DOHH2 (cell line): ENCODE data around the gene WAS.

ENCODE experiments used
- H3F3A ChIP-seq: fragments of 200-600 bp; sonication (generic), shearing (Covaris generic); 2 replicates; pipeline ENCODE4 v1.6.0; 2016; ENCODE audit warnings: antibody characterized with exemption, mild to moderate bottlenecking; ENCODE audit not compliant: control insufficient read depth, insufficient read depth
- H3K27ac ChIP-seq: fragments of 200-600 bp; sonication (generic); 2 replicates; pipeline ENCODE4 v1.5.1; 2014; ENCODE audit warnings: low read depth, mild to moderate bottlenecking, low read length, moderate library complexity
- H3K27me3 ChIP-seq: fragments of 200-600 bp; sonication (generic); 2 replicates; pipeline ENCODE4 v1.6.1; 2014; ENCODE audit warnings: mild to moderate bottlenecking, low read length, mixed read lengths; ENCODE audit not compliant: control insufficient read depth
- H3K36me3 ChIP-seq: fragments of 200-600 bp; sonication (generic); 2 replicates; pipeline ENCODE4 v1.6.1; 2014; ENCODE audit warnings: mild to moderate bottlenecking, low read length, moderate library complexity, mixed read lengths; ENCODE audit not compliant: control insufficient read depth
- H3K4me1 ChIP-seq: fragments of 200-600 bp; sonication (generic); 2 replicates; pipeline ENCODE4 v1.6.1; 2014; ENCODE audit warnings: mild to moderate bottlenecking, low read length, mixed read lengths; ENCODE audit not compliant: control insufficient read depth
- H3K4me2 ChIP-seq: fragments of 200-600 bp; sonication (generic); 2 replicates; pipeline ENCODE4 v1.6.0; 2014; ENCODE audit warnings: mild to moderate bottlenecking, low read length, moderate library complexity
- H3K4me3 ChIP-seq: fragments of 200-600 bp; sonication (generic); 2 replicates; pipeline ENCODE4 v1.5.1; 2014; ENCODE audit warnings: mild to moderate bottlenecking, low read length, mixed read lengths
- H3K79me2 ChIP-seq: fragments of 200-600 bp; sonication (generic); 2 replicates; pipeline ENCODE4 v1.6.1; 2014; ENCODE audit warnings: mild to moderate bottlenecking, low read length, mixed read lengths; ENCODE audit not compliant: control insufficient read depth
- H3K9me2 ChIP-seq: fragments of 200-600 bp; sonication (generic); replicated peaks from 2 replicates; pipeline ENCODE4 v1.6.1; 2014; ENCODE audit warnings: mild to moderate bottlenecking, low read length, mixed read lengths; ENCODE audit not compliant: control insufficient read depth
- H3K9me3 ChIP-seq: fragments of 200-600 bp; sonication (generic); 2 replicates; pipeline ENCODE4 v1.6.1; 2014; ENCODE audit warnings: antibody characterized with exemption, low read length, mixed read lengths; ENCODE audit not compliant: control insufficient read depth, insufficient read depth
- H4K20me1 ChIP-seq: fragments of 200-600 bp; sonication (generic); 2 replicates; pipeline ENCODE4 v1.6.0; 2014; ENCODE audit warnings: low read depth, mild to moderate bottlenecking, antibody characterized with exemption, low read length, moderate library complexity; ENCODE audit not compliant: control insufficient read depth, insufficient read depth
- EZH2phosphoT487 ChIP-seq: fragments of 200-600 bp; sonication (generic); IDR thresholded peaks from 2 replicates; pipeline ENCODE4 v1.6.1; 2017; ENCODE audit warnings: borderline replicate concordance, mild to moderate bottlenecking, antibody characterized with exemption, low read length, moderate library complexity, mixed read lengths
- TF ChIP-seq, protein P1 (sequence below): fragments of 200-600 bp; sonication (generic); IDR thresholded peaks from one replicate; pipeline ENCODE4 v1.5.1; 2014; ENCODE audit warnings: antibody characterized with exemption, mild to moderate bottlenecking, low read depth, low read length; ENCODE audit not compliant: poor library complexity, severe bottlenecking

Gene WAS

GRCh38 chrX:48711929-48712505, 28.4 kb downstream of the WAS start:
- TF ChIP-seq, protein P1, sequence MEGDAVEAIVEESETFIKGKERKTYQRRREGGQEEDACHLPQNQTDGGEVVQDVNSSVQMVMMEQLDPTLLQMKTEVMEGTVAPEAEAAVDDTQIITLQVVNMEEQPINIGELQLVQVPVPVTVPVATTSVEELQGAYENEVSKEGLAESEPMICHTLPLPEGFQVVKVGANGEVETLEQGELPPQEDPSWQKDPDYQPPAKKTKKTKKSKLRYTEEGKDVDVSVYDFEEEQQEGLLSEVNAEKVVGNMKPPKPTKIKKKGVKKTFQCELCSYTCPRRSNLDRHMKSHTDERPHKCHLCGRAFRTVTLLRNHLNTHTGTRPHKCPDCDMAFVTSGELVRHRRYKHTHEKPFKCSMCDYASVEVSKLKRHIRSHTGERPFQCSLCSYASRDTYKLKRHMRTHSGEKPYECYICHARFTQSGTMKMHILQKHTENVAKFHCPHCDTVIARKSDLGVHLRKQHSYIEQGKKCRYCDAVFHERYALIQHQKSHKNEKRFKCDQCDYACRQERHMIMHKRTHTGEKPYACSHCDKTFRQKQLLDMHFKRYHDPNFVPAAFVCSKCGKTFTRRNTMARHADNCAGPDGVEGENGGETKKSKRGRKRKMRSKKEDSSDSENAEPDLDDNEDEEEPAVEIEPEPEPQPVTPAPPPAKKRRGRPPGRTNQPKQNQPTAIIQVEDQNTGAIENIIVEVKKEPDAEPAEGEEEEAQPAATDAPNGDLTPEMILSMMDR: no peak
- no peak for TF ChIP-seq EZH2phosphoT487
- Histone ChIP-seq H3K27ac (no peak overlapping the region), H4K20me1 (no peaks in the 10 kb centered on the region), H3K9me3 (no peaks in the 10 kb centered on the region), H3K4me1 (no peaks in the 10 kb centered on the region), H3K27me3 (no peaks in the 10 kb centered on the region), H3K36me3 (peaks cover 5% of the 10 kb centered on the region; the same call in 1 of the 2 replicates), H3K9me2 (no peaks in the 10 kb centered on the region), H3K79me2 (no peaks in the 10 kb centered on the region), H3K4me3 (no peak overlapping the region), H3F3A (no peaks in the 10 kb centered on the region; the same call in 1 of the 2 replicates), H3K4me2 (no peak overlapping the region)

GRCh38 chrX:48713847-48714246, 30.2 kb downstream of the WAS start:
- no peaks in the 10 kb centered on the region for H3K9me2 ChIP-seq
- no peak overlapping the region for H3K4me2 ChIP-seq
- H3K4me3 ChIP-seq: no peak overlapping the region
- H3K4me1 ChIP-seq: no peaks in the 10 kb centered on the region
- no peaks in the 10 kb centered on the region; the same call in 1 of the 2 replicates for H3F3A ChIP-seq
- no peaks in the 10 kb centered on the region for H4K20me1 ChIP-seq
- TF ChIP-seq EZH2phosphoT487: no peak
- TF ChIP-seq, protein P1: no peak
- no peak overlapping the region for H3K27ac ChIP-seq
- no peaks in the 10 kb centered on the region for H3K9me3 ChIP-seq
- no peaks in the 10 kb centered on the region for H3K36me3 ChIP-seq
- H3K79me2 ChIP-seq: no peaks in the 10 kb centered on the region
- no peaks in the 10 kb centered on the region for H3K27me3 ChIP-seq

- Histone ChIP-seq H3K27me3 (no peaks in the 10 kb centered on the region), H3K9me3 (no peaks in the 10 kb centered on the region), H3K4me3 (no peak overlapping the region), H3K27ac (no peak overlapping the region), H3K4me2 (no peak overlapping the region), H3K4me1 (no peaks in the 10 kb centered on the region), H3K79me2 (no peaks in the 10 kb centered on the region), H3K36me3 (no peaks in the 10 kb centered on the region), H3F3A (no peaks in the 10 kb centered on the region; the same call in 1 of the 2 replicates), H3K9me2 (no peaks in the 10 kb centered on the region), H4K20me1 (no peaks in the 10 kb centered on the region)
- no peak for TF ChIP-seq EZH2phosphoT487
- TF ChIP-seq, protein P1: no peak
Measured at GRCh38 chrX:48714573-48714972, 31.0 kb downstream of the WAS start.
